Liver (tissue), 3 donors: Measurements from ENCODE around the gene SIPA1L3.

ENCODE experiments used
- CTCF ChIP-seq: fragments of 150-350 bp; IDR thresholded peaks from 2 replicates; pipeline ENCODE4 v1.5.1; 2017; ENCODE audit warnings: improper control_type of control experiment, low read depth, low read length; ENCODE audit not compliant: missing input control
- TAF1 ChIP-seq: conservative IDR thresholded peaks from 2 replicates; pipeline ENCODE4 v1.6.1; 2016; ENCODE audit warnings: antibody characterized with exemption, mild to moderate bottlenecking
- donor health status: healthy.
- donor health status: healthy.

GRCh38 chr19:37994823-37995130 is 87.8 kb downstream of the SIPA1L3 start:
- TF ChIP-seq CTCF: no peak
- no peak for TF ChIP-seq TAF1
